Activated B cell treated with CpG ODN at 0.5 μM for 24 hours (primary cell): ENCODE results near the gene KLF5. TPM values are rescaled to one million over a fixed set of nuclear protein-coding genes. Genes with fewer than 3 reads are reported as not detected.

Experiments
- ATAC-seq: fragments of 200-7000 bp; cut with Tn5 transposase; one replicate; pipeline ENCODE4 v1.10.0; 2021; ENCODE audit warnings: low read depth, mild to moderate bottlenecking, moderate library complexity
- CTCF ChIA-PET: fragments of 350-600 bp; sonication (Branson Sonifier 250); formaldehyde crosslinking; loops from one replicate; lab custom pipeline; 2021; ENCODE audit warnings: antibody characterized with exemption; lab: Charles Lee
- POLR2A ChIA-PET: fragments of 350-600 bp; sonication (Branson Sonifier 250); formaldehyde crosslinking; loops from one replicate; lab custom pipeline; 2021; ENCODE audit warnings: antibody characterized with exemption; lab: Charles Lee
- DNase-seq: peaks from one replicate; pipeline ENCODE4 v3.0.0; 2022
- H3K27ac Mint-ChIP-seq: one replicate; pipeline ENCODE4 v1.8.0; 2020; ENCODE audit warnings: mixed read lengths
- H3K27me3 Mint-ChIP-seq: one replicate; pipeline ENCODE4 v1.8.0; 2021; ENCODE audit warnings: mixed read lengths
- H3K36me3 Mint-ChIP-seq: one replicate; pipeline ENCODE4 v1.8.0; 2021; ENCODE audit warnings: low read depth, mixed read lengths
- H3K4me1 Mint-ChIP-seq: one replicate; pipeline ENCODE4 v1.8.0; 2021; ENCODE audit warnings: mixed read lengths
- H3K4me3 Mint-ChIP-seq: one replicate; pipeline ENCODE4 v1.8.0; 2020; ENCODE audit warnings: mild to moderate bottlenecking, mixed read lengths
- H3K9me3 Mint-ChIP-seq: one replicate; pipeline ENCODE4 v1.8.0; 2020; ENCODE audit warnings: mixed read lengths
- CTCF ChIP-seq: fragments of 200-600 bp; IDR thresholded peaks from one replicate; pipeline ENCODE4 v1.8.0; 2022; ENCODE audit warnings: antibody characterized with exemption, mild to moderate bottlenecking
- intact Hi-C: fragments of 100-400 bp; cut with micrococcal nuclease; formaldehyde crosslinking; loops from one replicate; pipeline ENCODE4 v1.15.1; 2024
- total RNA-seq: library from RNA; stranded (reverse); gene quantifications from 2 replicates; pipeline ENCODE4 v1.2.3, GENCODE V29; 2022

KLF5 gene
- total RNA-seq, 1 donor from 2014 or later, result 0.35 TPM

- ChIA-PET POLR2A (no interaction called here), CTCF (no interaction called here)
- intact Hi-C loops, result no loop called here
- no peak for ATAC-seq
- H3K27me3 Mint-ChIP-seq, result peaks cover 18% of the 10 kb centered on the region
- peaks cover 18% of the 10 kb centered on the region for H3K4me1 Mint-ChIP-seq
- DNase-seq, result no peak
- H3K36me3 Mint-ChIP-seq, result peaks cover 2% of the 10 kb centered on the region
- no peak overlapping the region for H3K27ac Mint-ChIP-seq
- H3K4me3 Mint-ChIP-seq, result no peak overlapping the region
- H3K9me3 Mint-ChIP-seq, result no peaks in the 10 kb centered on the region
- no peak for TF ChIP-seq CTCF
Measured at GRCh38 chr13:73062468-73062867, 3.7 kb downstream of the KLF5 start.

- intact Hi-C loops, result no loop called here
- ChIA-PET POLR2A (no interaction called here), CTCF (no interaction called here)
- DNase-seq, result no peak
- no peak for TF ChIP-seq CTCF
- H3K4me1 Mint-ChIP-seq, result peaks cover 17% of the 10 kb centered on the region
- H3K9me3 Mint-ChIP-seq, result no peaks in the 10 kb centered on the region
- H3K27ac Mint-ChIP-seq, result no peak overlapping the region
- no peak overlapping the region for H3K4me3 Mint-ChIP-seq
- peaks cover 2% of the 10 kb centered on the region for H3K36me3 Mint-ChIP-seq
- ATAC-seq, result no peak
- peaks cover 14% of the 10 kb centered on the region for H3K27me3 Mint-ChIP-seq
Measured at GRCh38 chr13:73063166-73063565, 4.4 kb downstream of the KLF5 start.

- TF ChIP-seq CTCF, result no peak
- no peak for ATAC-seq
- no peak overlapping the region for H3K4me3 Mint-ChIP-seq
- H3K27ac Mint-ChIP-seq, result no peak overlapping the region
- peaks cover 6% of the 10 kb centered on the region for H3K27me3 Mint-ChIP-seq
- intact Hi-C loops, result no loop called here
- no peak for DNase-seq
- H3K9me3 Mint-ChIP-seq, result no peaks in the 10 kb centered on the region
- ChIA-PET CTCF (no interaction called here), POLR2A (no interaction called here)
- H3K36me3 Mint-ChIP-seq, result no peaks in the 10 kb centered on the region
- H3K4me1 Mint-ChIP-seq, result peaks cover 6% of the 10 kb centered on the region
Measured at GRCh38 chr13:73065036-73065435, 6.2 kb downstream of the KLF5 start.

GRCh38 chr13:73065665-73066340, 7.0 kb downstream of the KLF5 start:
- ChIA-PET POLR2A (no interaction called here), CTCF (no interaction called here)
- no peak for TF ChIP-seq CTCF
- Mint-ChIP-seq H3K4me1 (no peaks in the 10 kb centered on the region), H3K9me3 (no peaks in the 10 kb centered on the region), H3K36me3 (no peaks in the 10 kb centered on the region), H3K27me3 (no peaks in the 10 kb centered on the region), H3K4me3 (no peak overlapping the region), H3K27ac (no peak overlapping the region)
- ATAC-seq, result no peak
- DNase-seq, result no peak
- intact Hi-C loops, result no loop called here

- H3K9me3 Mint-ChIP-seq, result no peaks in the 10 kb centered on the region
- no peak overlapping the region for H3K4me3 Mint-ChIP-seq
- no peak overlapping the region for H3K27ac Mint-ChIP-seq
- no peaks in the 10 kb centered on the region for H3K27me3 Mint-ChIP-seq
- TF ChIP-seq CTCF, result no peak
- H3K4me1 Mint-ChIP-seq, result no peaks in the 10 kb centered on the region
- POLR2A ChIA-PET, result interaction anchor here (0.6 kb wide), 1 partner anchor 90 kb away, joined by 4 read pairs; no protein-coding TSS in a partner anchor
- intact Hi-C loops, result no loop called here
- H3K36me3 Mint-ChIP-seq, result no peaks in the 10 kb centered on the region
- ATAC-seq (no peak), DNase-seq (no peak)
- CTCF ChIA-PET, result no interaction called here
Measured at GRCh38 chr13:73069206-73069805, 10.5 kb downstream of the KLF5 start.
